ENCODE measurements around the gene PPP6R2.

- TF ChIP-seq CTCF (conservative IDR thresholded peaks at IDR 0.05; ENCODE audit: low read length) (no peak), EZH2phosphoT487 (IDR thresholded peaks at IDR 0.05; ENCODE audit: borderline replicate concordance, low read depth, low read length) (no peak)
Observed at GRCh38 chr22:50302564-50302963, 40.6 kb upstream of the PPP6R2 start.
